ENCODE data around the gene RB1.

The RB1 gene

GRCh38 chr13:48303359-48304142 is at the start of gene RB1:
Gene RB1, plus strand, starts transcription at chr13:48303751. Its CDS starts 162 bp downstream, at chr13:48303913.
- DNase-seq = peak; percentile 74

DNA sequence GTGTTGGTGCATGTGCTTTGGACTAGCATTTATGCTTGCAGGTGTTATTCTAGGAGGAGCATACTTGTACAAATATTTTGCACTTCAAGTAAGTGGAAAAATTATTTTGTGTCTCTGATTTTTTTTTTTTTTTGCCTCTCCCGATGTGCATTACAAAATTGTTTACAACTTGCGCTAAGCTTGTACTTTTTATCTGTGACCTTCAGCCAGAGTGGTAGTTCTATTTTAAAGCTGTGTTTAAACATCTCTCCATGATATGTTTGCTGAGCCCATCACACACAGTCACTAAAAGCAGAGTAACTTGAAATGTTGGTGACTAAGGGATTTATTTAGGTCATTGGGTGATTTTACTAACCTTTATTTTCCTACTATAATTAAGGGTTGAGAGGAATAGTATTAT is 49.7 kb upstream of the RB1 start:
- no peak for DNase-seq

DNA sequence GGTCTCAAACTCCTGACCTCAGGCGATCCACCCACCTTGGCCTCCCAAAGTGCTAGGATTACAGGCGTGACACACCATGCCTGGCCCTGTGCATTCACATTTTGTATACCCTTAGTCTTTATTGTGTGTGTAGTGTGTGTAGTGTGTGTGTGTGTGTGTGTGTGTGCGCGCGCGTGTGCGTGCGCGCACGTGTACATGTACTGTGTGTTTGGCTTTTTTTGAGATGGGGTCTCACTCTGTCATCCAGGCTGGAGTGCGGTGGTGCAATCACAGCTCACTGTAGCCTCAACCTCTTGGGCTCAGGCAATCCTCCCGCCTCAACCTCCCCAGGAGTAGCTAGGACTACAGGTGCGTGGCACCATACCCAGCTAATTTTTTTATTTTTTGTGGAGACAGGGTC is 48.5 kb upstream of the RB1 start:
- DNase-seq = no peak

DNA sequence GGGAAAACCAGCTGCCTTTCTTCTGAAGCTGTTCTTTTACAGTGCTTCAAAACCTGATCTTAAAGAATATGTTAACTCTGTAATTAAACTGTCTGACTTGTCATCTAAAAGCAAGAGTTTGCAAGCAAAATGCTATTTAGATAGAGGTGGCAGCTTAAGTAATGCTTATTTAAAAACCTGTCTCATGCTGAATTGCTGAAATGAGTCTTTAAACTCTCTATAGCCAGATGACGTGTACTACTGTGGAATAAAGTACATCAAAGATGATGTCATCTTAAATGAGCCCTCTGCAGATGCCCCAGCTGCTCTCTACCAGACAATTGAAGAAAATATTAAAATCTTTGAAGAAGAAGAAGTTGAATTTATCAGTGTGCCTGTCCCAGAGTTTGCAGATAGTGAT is 47.6 kb upstream of the RB1 start:
- no peak for DNase-seq

GRCh38 chr13:48258002-48258401 is 45.5 kb upstream of the RB1 start:
- no peak for DNase-seq

- DNase-seq = no peak
These were observed 45.1 kb upstream of the RB1 start for GRCh38 chr13:48258430-48258829.

GRCh38 chr13:48260970-48261369 is 42.6 kb upstream of the RB1 start:
- no peak for DNase-seq

DNA sequence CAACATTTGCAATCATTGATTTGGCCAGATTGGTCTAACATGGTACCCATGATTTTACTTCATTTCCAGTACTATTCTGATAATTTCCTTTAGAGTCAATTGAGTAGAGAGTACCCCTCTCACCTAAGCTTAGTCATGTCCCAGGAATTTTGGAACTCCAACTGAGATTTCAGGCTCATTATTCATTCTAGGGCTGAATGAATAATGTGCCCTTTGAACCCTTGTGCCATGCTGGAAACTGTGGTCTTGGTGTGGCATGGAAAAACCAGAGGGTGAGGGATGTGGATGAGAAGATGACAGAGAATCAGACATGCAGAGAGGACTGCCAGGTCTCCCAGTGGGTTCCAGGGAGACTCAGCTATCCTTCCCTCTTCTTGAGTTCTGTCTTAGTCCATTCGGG is 40.4 kb upstream of the RB1 start:
- DNase-seq = no peak

- no peak for DNase-seq
These were observed 39.5 kb upstream of the RB1 start for GRCh38 chr13:48264058-48264457.

DNA sequence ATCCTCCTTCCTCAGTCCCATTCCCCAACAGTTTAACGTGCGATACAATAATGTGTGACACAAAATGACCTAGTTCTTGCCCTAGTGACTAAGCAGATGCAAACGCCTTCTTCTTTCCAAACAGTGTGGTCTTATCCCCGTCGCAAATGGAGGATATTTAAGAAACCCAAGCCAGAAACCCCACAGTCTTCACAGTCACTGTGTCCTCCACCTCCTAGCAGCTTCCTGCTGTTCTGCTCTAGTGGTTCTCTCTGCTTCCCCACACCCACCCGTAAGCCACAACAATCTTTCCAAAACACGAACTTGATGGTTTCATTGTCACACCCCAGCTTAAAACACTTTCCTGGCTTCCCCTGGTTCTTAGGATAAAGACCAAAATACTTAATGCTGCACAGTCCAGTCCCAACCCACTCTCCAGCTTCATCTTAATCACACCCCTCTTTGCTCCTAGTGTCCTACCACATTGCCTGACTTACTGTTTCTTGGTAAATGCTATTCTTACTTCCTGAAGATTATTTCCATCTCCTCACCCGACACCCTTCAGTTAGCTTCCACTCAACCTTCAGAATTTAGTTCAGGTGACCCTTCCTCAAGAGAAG is 38.2 kb upstream of the RB1 start:
- DNase-seq = no peak

DNA sequence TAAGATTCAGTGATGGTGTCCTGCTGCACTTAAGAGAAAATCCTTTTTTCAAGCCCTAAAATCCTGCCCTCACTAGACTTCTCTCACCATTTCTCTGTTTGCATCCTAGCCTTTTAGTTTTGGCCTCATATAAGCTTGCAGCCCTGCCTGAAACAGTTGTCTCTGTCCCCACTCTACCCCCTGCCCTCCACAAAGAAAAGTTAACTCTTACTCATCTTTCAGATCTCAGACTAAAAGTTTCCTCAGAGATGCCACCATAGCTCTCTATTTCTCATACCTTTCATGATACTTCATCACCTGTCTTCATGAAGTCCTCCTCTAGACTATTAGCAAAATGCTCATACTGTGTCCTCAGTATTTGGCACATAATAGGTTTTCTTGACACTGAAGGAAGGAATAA is 37.4 kb upstream of the RB1 start:
- no peak for DNase-seq

GRCh38 chr13:48266701-48267639 is 36.6 kb upstream of the RB1 start:
- no peak for DNase-seq

DNA sequence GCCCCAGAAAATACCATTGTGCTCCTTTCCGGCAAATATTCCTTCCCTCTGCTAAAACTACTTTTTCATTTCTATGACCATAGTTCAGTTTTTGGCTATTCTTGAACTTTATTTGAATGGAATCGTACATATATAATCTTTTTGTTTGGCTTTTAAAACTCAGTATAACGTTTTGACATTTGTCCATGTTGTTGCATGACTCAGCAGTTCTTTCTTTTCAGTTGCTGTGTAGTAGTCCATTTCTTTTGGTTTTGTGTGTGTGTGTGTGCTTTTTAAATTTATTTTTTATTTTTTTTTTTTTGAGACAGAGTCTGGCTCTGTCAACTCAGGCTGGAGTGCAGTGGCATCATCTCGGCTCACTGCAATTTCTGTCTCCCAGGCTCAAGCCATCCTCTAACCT is 35.5 kb upstream of the RB1 start:
- DNase-seq = no peak

GRCh38 chr13:48273346-48273745 is 30.2 kb upstream of the RB1 start:
- no peak for DNase-seq

DNA sequence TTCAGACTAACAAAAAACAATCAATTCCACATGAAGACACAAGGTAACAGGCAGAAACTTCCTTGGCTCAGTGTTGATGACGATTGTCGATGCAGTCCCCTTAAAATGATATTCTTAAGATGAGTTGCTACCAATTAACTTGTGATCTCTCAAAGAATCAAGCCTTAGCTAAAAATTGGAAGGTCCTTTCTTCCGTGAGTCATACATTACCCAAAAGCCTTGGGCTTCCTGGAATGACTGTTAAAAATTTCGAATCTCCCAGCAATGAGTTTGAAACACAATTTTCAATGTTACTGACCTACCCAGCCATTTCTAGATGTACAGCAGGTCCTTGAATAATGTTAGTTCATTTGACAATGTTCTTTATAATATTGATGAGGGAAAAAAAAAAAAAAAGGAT is 28.0 kb upstream of the RB1 start:
- DNase-seq = no peak

DNA sequence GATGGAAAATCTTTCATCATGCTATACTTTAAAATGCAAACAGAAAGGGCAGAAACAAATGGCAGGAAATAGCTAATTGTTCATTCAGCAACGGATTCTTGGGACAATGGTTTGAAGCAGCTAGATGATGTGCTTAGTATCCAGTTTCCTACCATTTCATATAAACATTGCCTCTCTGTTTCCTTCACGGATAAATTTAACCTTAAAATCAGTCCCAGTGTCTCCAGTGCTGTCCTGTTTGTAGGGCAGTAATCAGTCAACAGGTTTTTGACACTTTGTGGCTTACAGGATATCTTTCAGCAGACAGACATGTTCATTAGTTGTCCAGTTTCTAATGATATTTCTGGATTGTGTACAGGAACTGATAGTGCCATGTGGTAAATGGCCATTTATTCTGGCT is 24.7 kb upstream of the RB1 start:
- DNase-seq = no peak

- DNase-seq = no peak
These were observed 22.0 kb upstream of the RB1 start for GRCh38 chr13:48281556-48281955.

GRCh38 chr13:48291730-48292129 is 11.8 kb upstream of the RB1 start:
- no peak for DNase-seq

DNA sequence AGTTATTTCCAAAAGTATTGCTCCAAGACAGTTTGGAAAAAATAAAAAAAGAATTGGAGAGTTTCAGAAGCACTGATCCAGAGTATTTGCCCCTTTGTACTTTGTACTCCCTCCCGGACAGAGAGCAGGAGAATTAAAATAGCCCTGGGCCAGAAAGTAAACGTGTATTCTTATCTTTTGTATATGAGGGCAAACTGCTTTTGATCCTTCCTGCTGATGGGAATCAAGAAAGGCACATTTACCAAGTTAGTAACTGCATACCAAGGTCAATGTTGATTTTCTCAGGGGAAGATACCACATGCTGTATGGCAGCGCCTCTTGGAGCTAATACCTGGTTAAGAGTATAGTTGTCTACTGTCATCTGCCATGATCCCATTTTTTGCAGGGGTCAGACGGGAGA is 10.9 kb upstream of the RB1 start:
- DNase-seq = no peak

DNA sequence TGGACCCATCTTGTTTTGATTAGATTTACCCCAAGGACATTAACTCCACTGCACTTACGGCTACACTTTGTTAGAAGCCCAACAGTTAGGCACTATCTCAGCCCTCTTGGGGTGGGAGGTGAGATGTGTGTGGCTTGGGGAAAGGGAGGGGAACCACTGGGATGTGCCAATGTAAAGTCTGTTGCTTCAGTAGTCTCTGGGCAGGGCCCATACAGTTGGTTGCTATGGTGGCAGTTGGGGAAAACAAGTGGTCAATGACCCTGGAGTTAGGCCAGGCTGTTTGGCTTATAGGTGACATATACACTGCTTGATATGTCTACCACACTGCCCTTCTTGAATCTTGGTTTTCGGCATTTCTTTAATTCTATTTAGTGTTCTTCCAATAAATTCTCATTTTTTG is 8.9 kb upstream of the RB1 start:
- no peak for DNase-seq

- DNase-seq = no peak
These were observed 8.3 kb upstream of the RB1 start for GRCh38 chr13:48295271-48295670.

- no peak for DNase-seq
These were observed 7.0 kb upstream of the RB1 start for GRCh38 chr13:48296528-48296927.

DNA sequence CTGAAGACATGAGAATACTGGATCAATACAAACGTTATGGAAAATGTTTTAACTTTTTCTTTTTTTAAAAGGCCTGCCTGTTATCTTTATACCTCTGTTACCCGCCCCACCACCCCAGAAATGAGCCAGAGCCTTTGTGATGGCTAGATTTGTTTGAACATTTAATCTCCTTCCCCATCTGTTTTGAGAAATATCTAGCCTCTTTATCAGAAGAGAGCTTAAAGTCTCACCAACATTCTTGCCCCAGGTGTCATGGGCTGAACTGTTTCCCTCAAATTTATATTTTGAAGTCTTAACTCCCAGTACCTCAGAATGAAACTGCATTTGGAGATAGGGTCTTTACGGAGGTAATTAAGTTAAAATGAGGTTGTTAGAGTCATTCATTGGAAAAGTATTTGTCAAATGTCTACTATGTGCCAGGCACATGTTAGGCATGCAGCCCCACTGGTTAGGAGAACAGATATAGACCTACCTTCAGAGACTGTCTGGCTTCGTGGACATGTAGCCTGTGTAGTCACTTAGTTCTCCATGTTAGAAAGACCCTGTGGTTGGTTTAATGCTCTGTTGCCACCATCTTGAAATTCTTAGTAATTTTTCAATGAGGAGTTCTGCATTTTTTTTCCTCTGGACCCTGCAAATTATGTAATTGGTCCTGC is 6.3 kb upstream of the RB1 start:
- DNase-seq = no peak
